OCI-LY7 (cell line): ENCODE measurements around the gene PKHD1.

Experiments used
- CTCF ChIP-seq: fragments of 200-600 bp; sonication (generic); conservative IDR thresholded peaks from 2 replicates; pipeline ENCODE4 v1.5.1; 2014; ENCODE audit warnings: mild to moderate bottlenecking, antibody characterized with exemption, low read length, moderate library complexity, mixed read lengths
- EZH2phosphoT487 ChIP-seq: fragments of 200-600 bp; sonication (generic); IDR thresholded peaks from 2 replicates; pipeline ENCODE4 v1.6.1; 2018; ENCODE audit warnings: low read depth, borderline replicate concordance, mild to moderate bottlenecking, mixed run types, antibody characterized with exemption, low read length, moderate library complexity, mixed read lengths

GRCh38 chr6:52108128-52108527, 20.7 kb upstream of the PKHD1 start:
- TF ChIP-seq CTCF (no peak), EZH2phosphoT487 (no peak)
